GM19467 (cell line): ENCODE measurements around the gene XXYLT1.

Experiments used
- ATAC-seq: cut with Tn5 transposase; IDR thresholded peaks from one replicate; pipeline ENCODE4 v1.9.1; 2021; ENCODE audit warnings: mild to moderate bottlenecking, moderate library complexity; ENCODE audit not compliant: unreplicated experiment

Gene XXYLT1

GRCh38 chr3:195035345-195036202 is 235.4 kb downstream of the XXYLT1 start:
- ATAC-seq = no peak

GRCh38 chr3:195034541-195034940 is 236.4 kb downstream of the XXYLT1 start:
- ATAC-seq = no peak

GRCh38 chr3:195034101-195034500 is 236.9 kb downstream of the XXYLT1 start:
- no peak for ATAC-seq

- ATAC-seq = no peak
These were observed 237.3 kb downstream of the XXYLT1 start for GRCh38 chr3:195033531-195034091.

GRCh38 chr3:195032955-195033354 is 238.0 kb downstream of the XXYLT1 start:
- no peak for ATAC-seq

GRCh38 chr3:195032106-195032759 is 238.7 kb downstream of the XXYLT1 start:
- no peak for ATAC-seq

- ATAC-seq = no peak
These were observed 239.4 kb downstream of the XXYLT1 start for GRCh38 chr3:195031574-195032003.

- ATAC-seq = no peak
These were observed 240.1 kb downstream of the XXYLT1 start for GRCh38 chr3:195030791-195031321.

- no peak for ATAC-seq
These were observed 241.9 kb downstream of the XXYLT1 start for GRCh38 chr3:195028877-195029606.

GRCh38 chr3:195025884-195026200 is 245.1 kb downstream of the XXYLT1 start:
- ATAC-seq = no peak

GRCh38 chr3:195025056-195025883 is 245.7 kb downstream of the XXYLT1 start:
- no peak for ATAC-seq

- ATAC-seq = no peak
These were observed 247.0 kb downstream of the XXYLT1 start for GRCh38 chr3:195023989-195024388.

- ATAC-seq = no peak
These were observed 247.4 kb downstream of the XXYLT1 start for GRCh38 chr3:195023576-195023975.

- ATAC-seq = no peak
These were observed 249.3 kb downstream of the XXYLT1 start for GRCh38 chr3:195021692-195022091.

GRCh38 chr3:195020921-195021320 is 250.0 kb downstream of the XXYLT1 start:
- ATAC-seq = no peak

- no peak for ATAC-seq
These were observed 250.8 kb downstream of the XXYLT1 start for GRCh38 chr3:195020185-195020584.

- no peak for ATAC-seq
These were observed 251.6 kb downstream of the XXYLT1 start for GRCh38 chr3:195019335-195019734.
